ENCODE data around the gene KMT2A. TPM values are rescaled to one million over a fixed set of nuclear protein-coding genes. Genes with fewer than 3 reads are reported as not detected.
A peak's percentile ranks its signal among the peaks of the same experiment; 100 is the strongest.

The KMT2A gene
- total RNA-seq, 1 experiment from 2014 or later = 116 TPM

GRCh38 chr11:118560806-118561205 is 124.5 kb downstream of the KMT2A start:
- intact Hi-C loops (cut with micrococcal nuclease; ENCODE audit: unreplicated experiment) = no loop called here
- CTCF ChIA-PET = no interaction called here
- Histone ChIP-seq H3K4me3 (ENCODE audit: low read depth, low read length, poor library complexity, severe bottlenecking) (no peak overlapping the region), H3K9me3 (ENCODE audit: low read depth, low read length, poor library complexity, severe bottlenecking) (no peaks in the 10 kb centered on the region), H3K27ac (ENCODE audit: low read depth, low read length, poor library complexity, severe bottlenecking) (no peak overlapping the region), H3K4me1 (ENCODE audit: insufficient read depth, low read length, poor library complexity, severe bottlenecking) (no peaks in the 10 kb centered on the region), H3K36me3 (ENCODE audit: insufficient read depth, low read length, poor library complexity, severe bottlenecking) (peaks cover 7% of the 10 kb centered on the region), H3K27me3 (replicated peaks; ENCODE audit: insufficient read depth, low read depth, low read length, poor library complexity) (no peaks in the 10 kb centered on the region)
- no peak for DNase-seq (ENCODE audit: low spot score)
- TF ChIP-seq, protein P1, sequence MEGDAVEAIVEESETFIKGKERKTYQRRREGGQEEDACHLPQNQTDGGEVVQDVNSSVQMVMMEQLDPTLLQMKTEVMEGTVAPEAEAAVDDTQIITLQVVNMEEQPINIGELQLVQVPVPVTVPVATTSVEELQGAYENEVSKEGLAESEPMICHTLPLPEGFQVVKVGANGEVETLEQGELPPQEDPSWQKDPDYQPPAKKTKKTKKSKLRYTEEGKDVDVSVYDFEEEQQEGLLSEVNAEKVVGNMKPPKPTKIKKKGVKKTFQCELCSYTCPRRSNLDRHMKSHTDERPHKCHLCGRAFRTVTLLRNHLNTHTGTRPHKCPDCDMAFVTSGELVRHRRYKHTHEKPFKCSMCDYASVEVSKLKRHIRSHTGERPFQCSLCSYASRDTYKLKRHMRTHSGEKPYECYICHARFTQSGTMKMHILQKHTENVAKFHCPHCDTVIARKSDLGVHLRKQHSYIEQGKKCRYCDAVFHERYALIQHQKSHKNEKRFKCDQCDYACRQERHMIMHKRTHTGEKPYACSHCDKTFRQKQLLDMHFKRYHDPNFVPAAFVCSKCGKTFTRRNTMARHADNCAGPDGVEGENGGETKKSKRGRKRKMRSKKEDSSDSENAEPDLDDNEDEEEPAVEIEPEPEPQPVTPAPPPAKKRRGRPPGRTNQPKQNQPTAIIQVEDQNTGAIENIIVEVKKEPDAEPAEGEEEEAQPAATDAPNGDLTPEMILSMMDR (conservative IDR thresholded peaks at IDR 0.05; ENCODE audit: low read depth, low read length) = no peak
- no peak for TF ChIP-seq EZH2 (IDR thresholded peaks at IDR 0.05; ENCODE audit: borderline replicate concordance, low read depth, low read length, poor library complexity, severe bottlenecking)
- no TSS peak for BruUV-seq (replicated peaks)
- POLR2A ChIA-PET (ENCODE audit: low non-redundant PET) = interaction anchor here (0.6 kb wide), 1 partner anchor 256 kb away, joined by 3 read pairs; no protein-coding TSS in a partner anchor

DNA sequence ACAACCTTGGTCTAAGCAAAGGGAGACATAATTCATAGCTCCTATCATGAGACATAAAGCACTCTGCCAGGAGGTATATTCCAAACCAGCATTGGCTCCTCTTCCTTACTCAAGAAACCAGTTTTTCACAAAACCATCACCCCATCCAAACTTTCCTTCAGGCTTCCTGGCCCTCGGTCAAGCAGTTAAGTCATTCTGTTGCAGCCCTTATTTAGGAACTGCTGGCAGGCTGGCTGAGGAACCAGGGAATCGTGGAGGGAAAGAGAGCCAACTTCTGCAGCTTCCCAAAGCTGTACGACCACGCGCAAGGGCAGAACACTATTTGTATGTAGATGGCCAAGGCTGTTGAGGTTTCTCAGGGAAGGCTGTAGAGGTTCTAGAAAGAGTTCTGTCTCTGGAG is 128.8 kb downstream of the KMT2A start:
- Histone ChIP-seq H3K36me3 (ENCODE audit: insufficient read depth, low read length, poor library complexity, severe bottlenecking) (no peaks in the 10 kb centered on the region), H3K4me1 (ENCODE audit: insufficient read depth, low read length, poor library complexity, severe bottlenecking) (no peaks in the 10 kb centered on the region), H3K4me3 (ENCODE audit: low read depth, low read length, poor library complexity, severe bottlenecking) (peak overlapping the region; percentile 32), H3K9me3 (ENCODE audit: low read depth, low read length, poor library complexity, severe bottlenecking) (no peaks in the 10 kb centered on the region), H3K27me3 (replicated peaks; ENCODE audit: insufficient read depth, low read depth, low read length, poor library complexity) (no peaks in the 10 kb centered on the region), H3K27ac (ENCODE audit: low read depth, low read length, poor library complexity, severe bottlenecking) (no peak overlapping the region)
- ChIA-PET CTCF (interaction anchor here (0.6 kb wide), 1 partner anchor 35 kb away, joined by 7 read pairs; no protein-coding TSS in a partner anchor), POLR2A (ENCODE audit: low non-redundant PET) (no interaction called here)
- intact Hi-C loops (cut with micrococcal nuclease; ENCODE audit: unreplicated experiment) = loop anchor here (5.0 kb wide), 1 partner anchor 418 kb away; no protein-coding TSS in a partner anchor
- no TSS peak for BruUV-seq (replicated peaks)
- DNase-seq (ENCODE audit: low spot score) = no peak
- TF ChIP-seq, protein P1 (conservative IDR thresholded peaks at IDR 0.05; ENCODE audit: low read depth, low read length) = no peak
- no peak for TF ChIP-seq EZH2 (IDR thresholded peaks at IDR 0.05; ENCODE audit: borderline replicate concordance, low read depth, low read length, poor library complexity, severe bottlenecking)

DNA sequence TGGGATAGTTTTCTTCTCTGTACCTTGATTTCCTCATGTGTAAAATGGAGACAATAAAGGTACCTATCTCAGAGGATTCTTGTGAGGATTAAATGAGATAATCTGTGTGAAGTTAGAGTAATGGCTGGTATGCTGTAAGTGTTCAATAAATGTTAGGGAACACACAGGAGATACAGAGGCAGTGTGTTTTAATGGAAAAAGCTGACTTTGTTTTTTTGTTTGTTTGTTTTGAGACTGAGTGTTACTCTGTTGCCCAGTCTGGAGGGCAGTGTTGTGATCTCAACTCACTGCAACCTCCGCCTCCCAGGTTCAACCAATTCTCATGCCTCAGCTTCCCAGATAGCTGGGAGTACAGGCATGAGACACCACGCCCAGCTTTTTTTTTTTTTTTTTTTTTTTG is 133.4 kb downstream of the KMT2A start:
- peaks cover 17% of the 10 kb centered on the region for H3K4me1 ChIP-seq (ENCODE audit: insufficient read depth, low read length, poor library complexity, severe bottlenecking)
- no peaks in the 10 kb centered on the region for H3K9me3 ChIP-seq (ENCODE audit: low read depth, low read length, poor library complexity, severe bottlenecking)
- no peak overlapping the region for H3K27ac ChIP-seq (ENCODE audit: low read depth, low read length, poor library complexity, severe bottlenecking)
- no peaks in the 10 kb centered on the region for H3K27me3 ChIP-seq (replicated peaks; ENCODE audit: insufficient read depth, low read depth, low read length, poor library complexity)
- ChIA-PET POLR2A (ENCODE audit: low non-redundant PET) (no interaction called here), CTCF (interaction anchor here (0.6 kb wide), 2 partner anchors 17 to 275 kb away, joined by 4 to 7 read pairs; no protein-coding TSS in a partner anchor)
- TF ChIP-seq, protein P1 (conservative IDR thresholded peaks at IDR 0.05; ENCODE audit: low read depth, low read length) = no peak
- no peak for TF ChIP-seq EZH2 (IDR thresholded peaks at IDR 0.05; ENCODE audit: borderline replicate concordance, low read depth, low read length, poor library complexity, severe bottlenecking)
- H3K4me3 ChIP-seq (ENCODE audit: low read depth, low read length, poor library complexity, severe bottlenecking) = no peak overlapping the region
- intact Hi-C loops (cut with micrococcal nuclease; ENCODE audit: unreplicated experiment) = loop anchor here (5.0 kb wide), 1 partner anchor 422 kb away; no protein-coding TSS in a partner anchor
- BruUV-seq (replicated peaks) = no TSS peak
- DNase-seq (ENCODE audit: low spot score) = no peak
- no peaks in the 10 kb centered on the region for H3K36me3 ChIP-seq (ENCODE audit: insufficient read depth, low read length, poor library complexity, severe bottlenecking)

Data from A673 (cell line).